Medulla oblongata (tissue), 1 donor: ENCODE results near the gene OR8B4.
"Not testable (repeated sequence)": the region's sequence is repeated elsewhere in the genome, so short reads cannot be mapped to it uniquely, and the experiment has no call there.

Experiments
- DNase-seq: peaks from one replicate; pipeline ENCODE4 v3.0.0-alpha.2; 2015; ENCODE audit errors: extremely low spot score

Gene OR8B4, protein sequence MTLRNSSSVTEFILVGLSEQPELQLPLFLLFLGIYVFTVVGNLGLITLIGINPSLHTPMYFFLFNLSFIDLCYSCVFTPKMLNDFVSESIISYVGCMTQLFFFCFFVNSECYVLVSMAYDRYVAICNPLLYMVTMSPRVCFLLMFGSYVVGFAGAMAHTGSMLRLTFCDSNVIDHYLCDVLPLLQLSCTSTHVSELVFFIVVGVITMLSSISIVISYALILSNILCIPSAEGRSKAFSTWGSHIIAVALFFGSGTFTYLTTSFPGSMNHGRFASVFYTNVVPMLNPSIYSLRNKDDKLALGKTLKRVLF

DNA sequence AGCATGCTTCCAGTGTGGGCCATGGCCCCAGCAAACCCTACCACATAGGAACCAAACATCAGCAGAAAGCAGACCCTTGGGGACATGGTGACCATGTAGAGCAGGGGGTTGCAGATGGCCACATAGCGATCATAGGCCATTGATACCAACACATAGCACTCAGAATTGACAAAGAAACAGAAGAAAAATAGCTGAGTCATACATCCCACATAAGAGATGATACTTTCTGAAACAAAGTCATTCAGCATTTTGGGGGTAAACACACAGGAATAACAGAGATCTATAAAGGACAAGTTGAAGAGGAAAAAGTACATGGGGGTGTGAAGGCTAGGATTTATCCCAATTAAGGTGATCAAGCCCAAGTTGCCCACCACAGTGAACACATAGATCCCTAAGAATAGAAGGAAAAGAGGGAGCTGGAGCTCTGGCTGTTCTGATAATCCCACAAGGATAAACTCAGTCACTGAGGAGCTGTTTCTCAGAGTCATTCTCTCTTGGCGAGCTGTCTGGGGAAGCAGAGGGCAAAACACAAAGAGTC is at the start of gene OR8B4:
TSS of gene OR8B4 (minus strand) at position 488 of the 538 bp plus-strand sequence. CDS start at position 488, 0 bp downstream.
- no peak for DNase-seq

DNA sequence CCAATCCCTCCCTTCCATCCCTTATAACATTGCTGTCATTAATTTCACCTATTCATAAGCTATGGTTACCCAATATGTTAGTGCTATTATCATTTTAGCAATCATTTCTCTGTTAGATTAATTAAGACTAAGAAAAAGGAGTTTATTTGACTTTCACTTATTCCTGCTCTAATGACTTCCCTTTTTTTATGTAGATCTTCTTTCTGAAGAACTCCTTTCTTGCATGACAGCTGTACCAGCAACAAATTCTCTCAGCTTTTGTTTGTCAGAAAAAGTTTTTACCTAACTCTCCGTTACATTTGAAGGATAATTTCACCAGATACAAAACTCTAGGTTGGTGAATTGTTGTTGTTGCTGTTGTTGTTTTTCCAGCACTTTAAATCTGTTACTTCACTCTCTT is 49.4 kb upstream of the OR8B4 start:
- no peak for DNase-seq

DNA sequence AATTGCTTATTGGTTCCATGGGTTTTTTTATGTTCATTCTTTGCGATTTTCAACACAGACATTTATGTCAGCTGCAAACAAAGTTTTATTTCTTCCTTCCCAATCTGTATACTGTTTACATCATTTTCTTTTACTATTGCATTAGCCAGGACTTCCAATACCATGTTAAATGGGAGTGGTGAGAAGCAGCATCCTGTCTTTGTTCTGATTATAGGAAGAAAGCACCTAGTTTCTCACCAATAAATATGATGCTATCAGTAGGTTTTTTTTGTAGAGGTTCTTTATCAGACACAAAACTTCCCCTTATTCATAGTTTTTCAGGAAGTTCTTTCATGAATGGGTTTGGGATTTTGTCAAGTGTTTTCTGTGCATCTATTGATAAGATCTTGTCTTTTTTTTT is 48.8 kb upstream of the OR8B4 start:
- no peak for DNase-seq

DNA sequence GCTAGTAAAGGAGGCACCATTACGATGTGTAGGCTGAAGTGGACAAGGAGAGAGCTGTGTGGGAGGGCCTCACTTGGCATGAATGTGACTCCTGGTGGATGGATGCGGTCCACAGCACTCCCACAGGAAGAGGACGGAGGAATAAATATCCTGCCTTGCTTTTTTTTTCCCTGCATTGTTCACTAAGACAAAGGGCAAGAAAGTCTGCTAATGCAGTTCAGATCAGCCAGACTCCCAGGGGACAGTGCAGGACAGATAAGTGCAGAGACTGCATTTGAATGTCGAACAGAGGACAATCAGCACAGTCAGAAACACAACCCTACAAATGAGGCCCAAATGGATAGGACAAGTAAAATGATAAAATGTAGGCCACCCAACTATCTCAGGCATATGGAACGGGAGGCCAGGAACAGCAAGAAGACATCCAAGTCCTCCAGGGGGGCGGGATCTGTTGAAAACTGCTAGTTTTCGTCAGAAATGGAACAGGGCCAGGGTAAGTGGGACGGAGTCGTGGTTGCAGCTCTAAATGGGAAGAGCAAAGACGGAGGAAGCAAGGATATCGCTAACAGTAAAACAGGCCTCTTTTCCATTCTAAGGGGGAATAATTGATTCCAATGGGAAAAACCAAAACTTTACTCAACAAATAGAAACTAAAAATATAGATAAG is 46.0 kb upstream of the OR8B4 start:
- DNase-seq: no peak

DNA sequence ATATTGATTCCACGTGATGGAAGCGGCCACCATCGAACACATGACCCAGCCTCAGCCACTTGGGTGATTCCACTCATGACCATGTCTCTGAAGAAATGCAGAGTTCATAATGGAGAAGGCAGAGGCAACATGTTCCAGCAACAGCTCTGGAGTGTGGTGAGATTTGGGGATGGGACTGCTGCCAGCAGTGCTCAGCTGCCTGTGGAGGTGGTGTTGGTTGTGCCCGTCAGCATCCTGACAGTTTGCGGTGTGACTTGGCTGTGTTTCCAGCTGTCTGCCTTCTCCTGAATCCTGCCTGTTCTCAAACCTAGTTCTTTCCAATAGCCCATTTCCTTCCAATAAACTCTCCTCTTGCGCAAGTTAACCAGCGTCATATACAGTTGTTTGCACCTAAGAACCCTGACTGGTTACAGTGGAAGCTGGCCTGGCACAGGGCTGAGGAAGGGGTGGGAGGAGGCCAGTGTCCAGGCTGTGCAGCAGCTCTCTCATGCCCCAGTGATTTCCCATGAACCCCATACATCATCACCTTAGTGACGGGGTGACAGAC is 42.8 kb upstream of the OR8B4 start:
- DNase-seq: no peak

DNA sequence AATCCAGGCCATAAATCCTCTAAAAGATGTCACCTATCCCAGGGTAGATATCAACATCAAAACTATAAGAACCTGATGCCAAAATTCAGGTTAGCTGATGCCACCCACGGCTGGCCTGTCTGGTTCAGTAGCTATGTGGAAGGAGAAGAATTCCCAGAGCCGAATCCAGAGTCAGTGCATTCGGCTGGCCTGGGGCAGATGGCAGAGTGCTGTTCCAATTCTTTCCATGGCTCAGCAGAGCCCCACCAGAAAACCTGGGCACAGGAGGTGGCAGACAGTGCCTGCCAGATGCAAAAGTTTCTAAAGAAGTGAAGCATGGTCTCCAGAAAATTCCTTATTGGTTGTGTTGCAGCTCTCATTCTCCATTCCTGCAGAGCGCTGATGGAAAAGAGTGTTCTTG is 40.7 kb upstream of the OR8B4 start:
- no peak for DNase-seq

DNA sequence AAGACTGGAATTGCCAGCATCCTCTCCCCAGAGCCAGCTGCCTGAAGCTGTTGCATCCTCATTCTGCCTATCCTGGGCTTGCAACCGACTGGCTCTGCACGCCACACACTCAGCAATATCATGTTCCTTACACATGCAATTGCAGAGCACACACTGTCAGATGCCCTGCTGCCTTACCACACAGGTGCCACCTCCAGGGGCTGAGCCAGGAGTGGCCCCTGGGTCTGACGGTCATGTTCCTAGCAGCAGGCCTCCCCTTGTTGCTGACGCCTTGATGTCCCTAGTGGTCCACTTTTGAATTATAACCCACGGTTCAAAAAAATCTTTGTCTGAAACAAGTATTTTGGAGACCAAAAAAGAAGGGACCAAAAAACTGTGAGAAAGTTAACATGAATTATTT is 39.3 kb upstream of the OR8B4 start:
- DNase-seq: no peak

DNA sequence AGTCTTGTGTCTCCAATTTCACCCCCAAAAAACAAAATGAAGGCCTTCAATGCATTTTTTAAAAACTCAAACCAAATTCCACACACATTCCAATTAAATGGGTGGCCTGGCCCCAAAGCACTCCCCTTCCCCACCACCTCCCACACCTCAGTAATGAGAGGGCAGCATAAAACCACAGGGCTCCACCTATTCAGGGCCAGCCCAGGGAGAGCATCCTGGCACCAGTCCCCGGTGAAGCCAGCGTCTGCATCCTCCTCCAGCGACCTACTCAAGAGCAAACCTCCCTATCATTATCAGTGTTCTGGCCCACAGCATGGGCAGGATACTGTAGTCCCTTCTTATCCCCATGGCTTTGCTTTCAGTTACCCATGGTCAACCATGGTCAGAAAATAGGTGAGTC is 38.7 kb upstream of the OR8B4 start:
- DNase-seq: no peak

DNA sequence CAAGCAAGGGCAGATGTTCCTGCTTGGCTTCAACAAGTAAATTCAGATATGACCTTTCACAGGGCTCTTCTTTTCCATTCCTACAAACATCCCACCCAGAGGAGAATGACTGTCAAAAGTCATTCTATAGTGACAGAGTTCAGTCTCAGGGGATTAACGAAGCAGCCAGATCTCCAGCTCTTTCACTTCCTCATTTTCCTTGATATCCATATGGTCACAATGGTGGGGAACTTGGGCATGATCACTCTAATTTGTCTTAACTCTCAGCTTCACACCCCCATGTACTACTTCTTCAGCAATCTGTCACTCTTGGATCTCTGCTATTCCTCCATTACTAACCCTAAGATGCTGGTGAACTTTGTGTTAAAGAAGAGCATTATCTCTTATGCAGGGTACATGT is 35.8 kb upstream of the OR8B4 start:
- no peak for DNase-seq

DNA sequence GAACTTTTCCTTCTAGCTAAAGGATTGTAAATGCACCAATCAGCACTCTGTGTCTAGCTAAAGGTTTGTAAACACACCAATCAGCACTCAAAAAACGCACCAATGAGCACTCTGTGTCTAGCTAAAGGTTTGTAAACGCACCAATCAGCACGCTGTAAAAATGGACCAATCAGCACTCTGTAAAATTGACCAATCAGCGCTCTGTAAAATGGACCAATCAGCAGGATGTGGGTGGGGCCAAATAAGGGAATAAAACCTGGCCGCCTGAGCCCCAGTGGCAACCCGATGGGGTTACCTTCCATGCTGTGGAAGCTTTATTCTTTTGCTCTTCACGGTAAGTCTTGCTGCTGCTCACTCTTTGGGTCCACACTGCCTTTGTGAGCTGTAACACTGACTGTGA is 34.7 kb upstream of the OR8B4 start:
- DNase-seq: not testable (repeated sequence)

DNA sequence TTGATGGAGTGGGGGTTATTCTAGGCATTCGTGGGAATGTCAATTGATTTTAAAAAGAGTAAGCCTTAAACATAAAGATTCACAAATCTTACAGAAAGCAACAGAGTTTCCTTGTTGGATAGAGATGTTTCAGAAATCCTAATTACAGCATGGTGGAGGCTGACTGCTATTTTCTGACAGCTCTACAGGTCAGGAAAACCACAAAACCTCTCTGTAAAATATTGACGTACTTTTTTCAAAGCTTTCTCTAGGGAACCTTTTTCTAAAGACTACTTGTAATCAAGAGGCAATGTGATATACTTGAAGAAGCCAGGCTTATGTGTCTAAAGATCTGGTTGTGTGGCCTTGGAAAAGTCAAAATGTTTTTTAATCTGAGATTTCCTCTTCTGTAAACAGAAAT is 29.9 kb upstream of the OR8B4 start:
- DNase-seq: no peak

DNA sequence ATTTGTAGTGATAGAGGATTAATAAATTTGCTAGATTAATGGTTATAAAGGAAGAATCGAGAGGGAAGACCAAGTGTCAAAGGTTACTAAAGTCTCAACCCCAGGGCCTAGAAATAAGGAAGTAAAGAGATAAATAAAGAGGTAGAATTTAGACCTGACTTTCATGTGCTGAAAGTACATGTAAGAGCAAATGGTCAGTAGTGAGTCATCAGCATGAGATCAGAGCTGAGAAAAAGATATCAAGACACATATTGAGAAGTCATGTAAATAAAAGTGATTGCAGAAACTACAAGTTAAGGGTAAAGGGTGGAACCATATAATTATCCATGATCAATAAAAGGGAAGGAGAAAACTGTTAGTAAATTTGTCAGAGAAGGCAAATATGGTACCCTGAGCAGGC is 22.2 kb upstream of the OR8B4 start:
- no peak for DNase-seq

DNA sequence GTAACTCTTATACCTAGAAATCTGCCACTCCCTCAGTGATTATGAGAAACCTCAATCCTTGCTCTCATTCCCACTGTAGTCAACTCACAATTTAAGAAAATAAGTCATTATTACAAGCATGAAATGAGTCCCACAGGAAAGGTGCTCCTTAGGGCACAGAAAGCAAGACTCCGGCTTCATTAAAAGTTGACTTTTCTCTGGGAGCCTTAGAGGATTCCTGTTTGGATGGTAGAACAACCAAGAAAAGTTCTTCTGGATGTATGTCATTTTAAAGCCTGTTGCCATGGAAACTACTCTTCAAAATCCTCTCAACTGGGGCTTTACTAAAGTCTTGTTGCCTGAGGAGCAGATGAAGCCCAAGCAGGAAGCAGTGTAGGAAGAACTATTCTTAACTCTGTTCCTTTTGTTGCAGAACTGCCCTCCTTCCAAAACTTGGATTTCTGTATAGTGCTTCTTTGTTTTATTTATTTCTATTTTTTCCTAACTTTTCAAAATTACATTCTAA is 21.0 kb upstream of the OR8B4 start, which contains the start of gene OR8B8:
TSS of gene OR8B8 (minus strand) at position 51 of the 505 bp plus-strand sequence. CDS start 4,611 bp downstream, outside the sequence.
- no peak for DNase-seq

DNA sequence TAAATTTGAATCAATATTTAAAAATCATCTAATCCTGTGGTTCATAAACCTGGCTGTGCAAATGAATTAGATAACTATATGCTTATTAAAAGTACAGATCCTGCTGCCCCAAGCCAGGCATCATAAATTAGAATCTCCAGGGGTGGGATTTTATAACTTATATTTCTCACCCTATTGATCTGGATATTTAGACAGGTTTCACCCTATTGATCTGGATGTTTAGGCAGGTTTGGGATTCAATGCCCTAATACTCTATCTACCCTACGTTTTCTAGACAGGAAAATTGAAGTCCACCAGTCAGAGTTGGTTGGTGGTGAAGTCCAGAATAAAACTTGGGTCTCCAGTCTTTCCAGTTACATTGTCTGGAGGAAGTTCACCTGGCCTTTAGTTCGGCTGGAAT is 18.2 kb upstream of the OR8B4 start:
- DNase-seq: no peak

DNA sequence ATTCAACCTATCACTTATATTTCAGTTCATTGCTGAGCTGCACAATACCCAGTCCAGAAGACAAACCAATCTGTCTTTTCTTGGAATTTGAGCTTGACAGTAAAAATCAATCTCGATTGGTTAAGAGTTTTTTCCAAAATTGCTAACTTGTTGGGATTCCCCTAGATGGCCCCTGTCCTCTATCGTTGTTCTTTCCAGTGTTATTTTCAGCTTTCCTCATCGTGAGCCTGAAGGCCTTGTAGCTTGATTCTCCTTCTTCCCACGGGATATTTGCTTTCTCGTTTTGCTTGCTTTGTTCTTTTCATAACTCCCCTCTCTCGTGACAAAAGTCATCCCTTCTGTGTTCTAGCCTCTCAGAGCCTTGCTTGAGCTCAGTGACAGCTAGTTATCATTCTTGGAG is 17.8 kb upstream of the OR8B4 start:
- DNase-seq: no peak

DNA sequence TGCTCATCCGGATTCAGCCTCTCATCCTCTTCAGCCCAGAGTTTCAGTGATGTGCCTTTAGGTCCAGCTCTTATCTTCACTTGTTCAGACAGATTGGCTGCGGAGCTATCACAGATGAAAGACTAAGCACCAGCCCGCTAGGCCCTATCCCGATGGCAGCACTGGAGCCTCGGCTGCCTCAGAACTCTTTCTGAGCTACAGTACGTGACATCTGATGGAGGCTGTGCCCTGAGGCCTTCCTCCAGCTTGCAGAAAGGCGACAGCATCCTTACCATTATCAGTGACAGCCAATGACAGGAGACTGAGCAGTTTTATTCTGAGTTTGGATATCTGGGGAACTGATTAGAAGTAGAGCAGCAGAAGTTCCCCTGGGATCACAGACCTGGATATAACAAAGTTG is 16.8 kb upstream of the OR8B4 start:
- no peak for DNase-seq

DNA sequence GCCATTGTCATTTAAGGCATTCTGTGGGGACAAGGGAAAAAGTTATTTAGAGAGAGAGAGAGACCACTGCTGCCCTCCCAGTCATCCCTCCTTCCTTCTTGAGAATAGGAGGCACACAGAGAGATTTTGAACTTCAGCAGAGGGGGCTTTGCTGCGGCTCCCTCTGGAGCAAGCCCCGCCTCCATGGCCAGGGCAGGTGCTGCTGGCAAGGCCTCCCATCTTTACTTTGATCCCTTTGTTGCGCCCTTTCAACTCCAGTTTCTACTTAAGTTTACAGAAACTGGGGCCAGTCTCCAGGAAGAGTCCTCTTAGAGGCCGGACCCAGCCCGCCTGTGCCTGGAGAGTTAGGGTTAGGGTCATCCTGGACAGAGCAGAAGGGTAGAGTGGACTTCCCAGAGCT is 16.4 kb upstream of the OR8B4 start:
- no peak for DNase-seq

DNA sequence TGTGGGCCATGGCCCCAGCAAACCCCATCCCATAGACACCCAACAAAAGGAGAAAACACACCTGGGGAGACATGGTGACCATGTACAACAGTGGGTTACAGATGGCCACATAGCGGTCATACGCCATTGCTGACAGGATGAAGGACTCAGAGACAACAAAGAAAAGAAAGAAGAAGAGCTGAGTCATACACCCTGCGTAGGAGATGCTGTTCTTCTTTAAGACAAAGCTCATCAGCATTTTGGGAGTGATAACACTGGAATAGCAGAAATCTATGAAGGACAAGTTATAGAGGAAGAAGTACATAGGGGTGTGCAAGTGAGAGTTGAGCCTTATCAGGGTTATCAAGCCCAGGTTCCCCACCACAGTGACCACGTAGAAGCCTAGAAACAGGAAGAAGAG is 15.9 kb upstream of the OR8B4 start:
- DNase-seq: no peak

DNA sequence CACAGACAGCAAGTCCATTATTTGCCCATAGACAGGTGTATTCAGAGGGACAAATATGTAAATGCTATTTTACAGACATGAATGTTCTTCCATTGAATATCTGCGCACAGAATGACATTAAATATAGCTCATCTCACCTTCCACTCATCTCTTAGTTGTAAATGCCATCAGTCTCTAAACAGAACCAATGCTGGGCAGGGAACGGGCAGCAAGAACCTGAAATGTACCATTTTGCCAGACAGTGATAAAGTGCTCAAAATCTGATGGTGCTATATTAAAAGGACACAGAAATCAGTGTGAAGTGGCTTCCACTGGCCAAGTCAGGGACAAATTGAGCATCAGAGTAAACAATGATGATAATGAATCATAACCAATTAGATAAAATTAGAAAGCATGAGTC is 10.0 kb upstream of the OR8B4 start:
- no peak for DNase-seq

DNA sequence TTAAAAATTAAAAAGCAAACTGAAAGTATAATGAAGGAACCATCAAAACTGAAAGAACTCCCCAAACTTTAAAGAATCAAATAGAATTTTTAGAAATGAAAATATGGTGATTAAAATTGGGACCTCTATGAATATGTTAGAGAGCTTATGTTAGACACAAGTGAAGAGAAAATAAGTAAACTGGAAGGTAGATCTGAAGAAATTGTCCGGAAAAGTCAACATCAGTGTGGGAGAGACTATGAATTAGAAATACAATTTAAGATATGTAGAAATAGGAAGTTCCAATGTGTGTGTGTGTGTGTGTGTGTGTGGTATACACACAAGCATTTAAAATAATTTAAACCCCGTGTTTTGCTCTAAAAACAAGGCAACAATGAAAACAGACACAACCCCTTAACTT is 4.9 kb upstream of the OR8B4 start:
- DNase-seq: no peak

DNA sequence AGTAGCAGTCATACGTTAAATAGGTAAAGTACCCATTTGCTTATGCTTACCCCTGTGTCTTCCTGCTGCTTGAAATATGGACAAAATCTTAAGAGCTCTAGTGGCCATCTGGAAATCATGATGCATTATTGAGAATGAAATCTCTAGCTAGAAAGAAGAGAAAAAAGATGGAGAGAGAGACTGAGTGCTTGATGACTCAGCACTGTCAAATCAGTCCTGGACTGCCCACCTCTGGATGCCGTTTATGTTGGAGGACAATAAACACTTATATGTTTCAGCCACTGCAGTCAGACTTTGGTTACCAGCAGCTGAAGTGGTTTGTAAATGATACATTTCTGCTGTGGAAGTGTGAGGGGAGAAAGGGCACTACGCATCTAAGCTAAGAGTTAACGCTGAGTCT is 3.6 kb downstream of the OR8B4 start:
- DNase-seq: no peak

DNA sequence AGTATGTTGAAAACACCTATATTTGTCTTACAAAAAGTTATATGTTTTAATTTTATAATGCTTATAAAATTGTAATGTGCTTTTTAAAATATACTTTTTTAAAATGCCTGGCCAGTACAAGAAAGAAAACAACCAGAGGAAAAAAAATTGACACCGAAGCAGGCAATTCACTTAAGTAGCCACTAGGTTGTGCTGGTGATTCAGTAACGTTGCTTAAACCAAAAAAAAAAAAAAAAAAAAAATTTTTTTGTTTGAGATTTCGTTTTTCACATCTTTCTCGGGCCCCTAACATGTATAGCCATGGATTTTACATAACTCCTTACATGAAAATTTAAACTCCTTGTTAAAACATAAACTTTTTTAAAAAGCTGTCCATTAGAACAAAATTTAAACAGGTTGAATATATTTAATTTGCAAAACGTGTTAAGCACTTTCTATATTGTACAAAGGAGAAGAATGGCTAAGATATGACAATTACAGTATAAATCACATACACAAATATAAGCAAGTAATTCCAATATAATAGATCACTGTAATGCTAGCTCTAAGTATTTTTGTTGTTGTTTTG is 9.2 kb downstream of the OR8B4 start:
- peak; percentile 21 for DNase-seq
